ENCODE measurements around the gene FAM90A1.
A peak's percentile ranks its signal among the peaks of the same experiment; 100 is the strongest.
"Not testable (repeated sequence)": the region's sequence is repeated elsewhere in the genome, so short reads cannot be mapped to it uniquely, and the experiment has no call there.

The FAM90A1 gene

GRCh38 chr12:8226992-8227731, at the start of gene FAM90A1:
Gene FAM90A1 (minus strand): TSS chr12:8227618. CDS start chr12:8224832, 2,786 bp downstream.
- H3K27ac ChIP-seq: peak within 1 kb of the TSS; percentile 57

- not testable (repeated sequence) for H3K27ac ChIP-seq
These were observed 49.0 kb upstream of the FAM90A1 start for GRCh38 chr12:8276397-8276796.

- H3K27ac ChIP-seq: not testable (repeated sequence)
These were observed 39.3 kb upstream of the FAM90A1 start for GRCh38 chr12:8266706-8267105.

- H3K27ac ChIP-seq: not testable (repeated sequence)
These were observed 36.8 kb upstream of the FAM90A1 start for GRCh38 chr12:8264236-8264635.

GRCh38 chr12:8261111-8261554, 33.7 kb upstream of the FAM90A1 start:
- H3K27ac ChIP-seq: not testable (repeated sequence)

GRCh38 chr12:8256356-8256755, 28.9 kb upstream of the FAM90A1 start:
- not testable (repeated sequence) for H3K27ac ChIP-seq

- H3K27ac ChIP-seq: not testable (repeated sequence)
These were observed 27.3 kb upstream of the FAM90A1 start for GRCh38 chr12:8254705-8255104.

GRCh38 chr12:8252056-8252818, 24.8 kb upstream of the FAM90A1 start:
- H3K27ac ChIP-seq: not testable (repeated sequence)

GRCh38 chr12:8251616-8252015, 24.2 kb upstream of the FAM90A1 start:
- H3K27ac ChIP-seq: not testable (repeated sequence)

- not testable (repeated sequence) for H3K27ac ChIP-seq
These were observed 19.6 kb upstream of the FAM90A1 start for GRCh38 chr12:8246941-8247535.

GRCh38 chr12:8243682-8244161, 16.3 kb upstream of the FAM90A1 start:
- H3K27ac ChIP-seq: peak overlapping the region; percentile 80

- peak overlapping the region; percentile 80 for H3K27ac ChIP-seq
These were observed 15.7 kb upstream of the FAM90A1 start for GRCh38 chr12:8242880-8243681.

GRCh38 chr12:8242622-8242879, 15.1 kb upstream of the FAM90A1 start:
- H3K27ac ChIP-seq: peak overlapping the region; percentile 80

GRCh38 chr12:8241917-8242621, 14.7 kb upstream of the FAM90A1 start:
- peak overlapping the region; percentile 80 for H3K27ac ChIP-seq

- not testable (repeated sequence) for H3K27ac ChIP-seq
These were observed 13.1 kb upstream of the FAM90A1 start for GRCh38 chr12:8240340-8241114.

GRCh38 chr12:8237031-8237430, 9.6 kb upstream of the FAM90A1 start:
- H3K27ac ChIP-seq: not testable (repeated sequence)

GRCh38 chr12:8235316-8236157, 8.1 kb upstream of the FAM90A1 start:
- H3K27ac ChIP-seq: not testable (repeated sequence)

- not testable (repeated sequence) for H3K27ac ChIP-seq
These were observed 7.3 kb upstream of the FAM90A1 start for GRCh38 chr12:8234746-8235145.

GRCh38 chr12:8233935-8234495, 6.6 kb upstream of the FAM90A1 start:
- not testable (repeated sequence) for H3K27ac ChIP-seq
